Mesothelial cell of epicardium (in vitro differentiated cells): ENCODE measurements around the gene SCNN1G. TPM values are rescaled to one million over a fixed set of nuclear protein-coding genes. Genes with fewer than 3 reads are reported as not detected.

ENCODE experiments used
- DNase-seq, 2 experiments: peaks; one replicate each; pipeline ENCODE4 v3.0.0; 2021; ENCODE audit warnings: low spot score in 2 of 2; ENCODE audit not compliant: unreplicated experiment in 2 of 2
- H3K27ac Mint-ChIP-seq: 2 replicates; pipeline ENCODE4 v1.8.0; 2021; ENCODE audit warnings: mixed read lengths
- H3K27me3 Mint-ChIP-seq: 2 replicates; pipeline ENCODE4 v1.8.0; 2021; ENCODE audit warnings: low read depth, mixed read lengths
- H3K36me3 Mint-ChIP-seq: 2 replicates; pipeline ENCODE4 v1.8.0; 2021; ENCODE audit warnings: mixed read lengths
- H3K4me1 Mint-ChIP-seq: 2 replicates; pipeline ENCODE4 v1.8.0; 2021; ENCODE audit warnings: mixed read lengths
- H3K4me3 Mint-ChIP-seq: 2 replicates; pipeline ENCODE4 v1.8.0; 2021; ENCODE audit warnings: mild to moderate bottlenecking, moderate library complexity, mixed read lengths
- H3K9me3 Mint-ChIP-seq: 2 replicates; pipeline ENCODE4 v1.8.0; 2021; ENCODE audit warnings: mixed read lengths
- total RNA-seq: library from RNA; stranded (reverse); gene quantifications from 3 replicates; pipeline ENCODE4 v1.2.1, GENCODE V29; 2021
- TF ChIP-seq, protein P1 (sequence below): fragments of 200-600 bp; sonication (generic); IDR thresholded peaks from one replicate; pipeline ENCODE4 v1.5.0; 2021; ENCODE audit warnings: antibody characterized with exemption; ENCODE audit not compliant: unreplicated experiment

SCNN1G gene
- total RNA-seq, 1 donor from 2014 or later, result not detected

DNA sequence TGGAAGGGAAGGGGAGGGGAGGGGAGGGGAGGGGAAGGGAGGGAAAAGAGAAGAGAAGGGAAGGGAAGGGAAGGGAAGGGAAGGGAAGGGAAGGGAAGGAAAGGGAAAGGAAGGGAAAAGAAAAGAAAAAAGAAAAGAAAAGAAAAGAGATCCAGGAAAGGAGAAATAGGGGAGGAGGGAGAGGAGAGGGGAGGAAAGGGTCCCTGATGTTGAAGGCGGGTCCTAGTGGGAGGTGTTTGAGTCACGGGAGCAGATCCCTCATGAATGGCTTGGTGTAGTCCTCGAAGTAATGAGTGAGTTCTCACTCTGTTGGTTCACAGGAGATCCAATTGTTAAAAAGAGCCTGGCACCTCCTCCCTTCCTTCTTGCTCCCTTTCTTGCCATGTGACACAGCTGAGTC lies 26.4 kb upstream of the SCNN1G start:
- Mint-ChIP-seq H3K27me3 (peaks cover 24% of the 10 kb centered on the region), H3K27ac (no peak overlapping the region), H3K4me3 (no peak overlapping the region), H3K36me3 (no peaks in the 10 kb centered on the region), H3K4me1 (no peaks in the 10 kb centered on the region), H3K9me3 (no peaks in the 10 kb centered on the region)
- TF ChIP-seq, protein P1, sequence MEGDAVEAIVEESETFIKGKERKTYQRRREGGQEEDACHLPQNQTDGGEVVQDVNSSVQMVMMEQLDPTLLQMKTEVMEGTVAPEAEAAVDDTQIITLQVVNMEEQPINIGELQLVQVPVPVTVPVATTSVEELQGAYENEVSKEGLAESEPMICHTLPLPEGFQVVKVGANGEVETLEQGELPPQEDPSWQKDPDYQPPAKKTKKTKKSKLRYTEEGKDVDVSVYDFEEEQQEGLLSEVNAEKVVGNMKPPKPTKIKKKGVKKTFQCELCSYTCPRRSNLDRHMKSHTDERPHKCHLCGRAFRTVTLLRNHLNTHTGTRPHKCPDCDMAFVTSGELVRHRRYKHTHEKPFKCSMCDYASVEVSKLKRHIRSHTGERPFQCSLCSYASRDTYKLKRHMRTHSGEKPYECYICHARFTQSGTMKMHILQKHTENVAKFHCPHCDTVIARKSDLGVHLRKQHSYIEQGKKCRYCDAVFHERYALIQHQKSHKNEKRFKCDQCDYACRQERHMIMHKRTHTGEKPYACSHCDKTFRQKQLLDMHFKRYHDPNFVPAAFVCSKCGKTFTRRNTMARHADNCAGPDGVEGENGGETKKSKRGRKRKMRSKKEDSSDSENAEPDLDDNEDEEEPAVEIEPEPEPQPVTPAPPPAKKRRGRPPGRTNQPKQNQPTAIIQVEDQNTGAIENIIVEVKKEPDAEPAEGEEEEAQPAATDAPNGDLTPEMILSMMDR, result no peak
- DNase-seq, result no peak

DNA sequence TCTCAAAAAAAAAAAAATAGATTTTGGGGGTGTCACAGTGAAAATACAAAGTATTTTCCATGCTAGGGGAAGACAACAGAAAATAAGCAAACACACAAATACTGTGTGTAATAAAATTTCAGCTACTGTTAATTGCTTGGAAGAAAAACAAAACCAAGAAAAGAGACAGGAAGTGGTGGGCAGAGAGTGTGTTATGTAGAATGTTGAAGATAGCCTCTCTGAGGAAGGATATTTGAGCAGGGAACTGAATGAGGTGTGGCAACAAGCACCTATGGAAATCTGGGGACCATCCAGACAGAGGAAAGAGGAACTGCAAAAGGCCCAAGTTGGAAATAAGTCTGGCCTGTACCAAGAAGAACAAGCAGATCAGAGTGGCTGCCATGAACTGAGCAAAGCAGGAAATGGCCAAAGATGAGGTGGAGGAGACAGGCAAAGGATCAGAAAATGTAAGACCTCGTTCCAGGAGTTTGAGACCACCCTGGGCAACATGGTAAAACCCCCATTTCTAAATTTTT lies 25.5 kb upstream of the SCNN1G start:
- Mint-ChIP-seq H3K36me3 (no peaks in the 10 kb centered on the region), H3K27me3 (peaks cover 20% of the 10 kb centered on the region), H3K4me3 (no peak overlapping the region), H3K9me3 (no peaks in the 10 kb centered on the region), H3K27ac (no peak overlapping the region), H3K4me1 (no peaks in the 10 kb centered on the region)
- TF ChIP-seq, protein P1, result no peak
- DNase-seq, result no peak

DNA sequence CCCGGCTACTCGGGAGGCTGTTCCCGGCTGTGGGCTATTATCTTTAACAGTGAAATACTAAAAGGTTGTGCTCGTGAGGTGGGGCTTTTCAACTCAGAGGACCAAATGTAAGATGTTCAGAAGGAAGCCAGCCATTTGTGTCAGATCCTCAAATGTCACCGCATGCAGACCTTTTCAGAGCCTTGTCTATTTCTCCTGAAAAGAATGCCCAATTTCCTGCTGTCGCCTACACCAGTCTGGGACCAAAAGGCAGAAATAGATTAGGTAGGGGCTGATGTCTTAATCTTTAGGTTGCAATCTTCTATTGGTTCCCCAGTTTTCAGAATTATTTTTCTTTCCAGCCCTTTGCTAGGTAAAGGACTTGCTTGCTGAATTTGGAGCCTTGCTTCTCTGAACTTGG lies 24.4 kb upstream of the SCNN1G start:
- DNase-seq, result no peak
- H3K4me1 Mint-ChIP-seq, result no peaks in the 10 kb centered on the region
- H3K4me3 Mint-ChIP-seq, result no peak overlapping the region
- peaks cover 18% of the 10 kb centered on the region for H3K27me3 Mint-ChIP-seq
- no peaks in the 10 kb centered on the region for H3K9me3 Mint-ChIP-seq
- H3K36me3 Mint-ChIP-seq, result no peaks in the 10 kb centered on the region
- no peak overlapping the region for H3K27ac Mint-ChIP-seq
- TF ChIP-seq, protein P1, result no peak

DNA sequence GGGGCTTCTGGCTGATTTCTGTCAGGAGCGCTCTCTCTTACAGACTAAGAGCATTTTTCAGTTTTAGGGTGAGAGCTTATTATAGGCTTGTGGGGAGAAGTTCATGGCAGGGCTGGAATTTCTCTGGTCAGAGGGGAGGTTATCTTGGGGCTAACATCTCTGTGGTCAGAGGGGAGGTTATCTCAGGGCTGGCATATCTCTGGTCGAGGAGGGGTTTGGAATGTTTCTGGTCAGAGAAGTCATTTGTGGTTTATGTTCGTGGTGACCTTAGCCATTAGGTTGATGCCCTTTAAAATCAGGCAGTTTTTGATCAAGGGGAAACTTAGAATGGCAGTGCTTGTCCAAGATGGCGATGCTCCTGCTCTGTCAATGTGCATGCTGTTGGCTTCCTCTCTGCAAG lies 22.5 kb upstream of the SCNN1G start:
- no peak for DNase-seq
- H3K27me3 Mint-ChIP-seq, result peaks cover 15% of the 10 kb centered on the region
- H3K4me1 Mint-ChIP-seq, result no peaks in the 10 kb centered on the region

DNA sequence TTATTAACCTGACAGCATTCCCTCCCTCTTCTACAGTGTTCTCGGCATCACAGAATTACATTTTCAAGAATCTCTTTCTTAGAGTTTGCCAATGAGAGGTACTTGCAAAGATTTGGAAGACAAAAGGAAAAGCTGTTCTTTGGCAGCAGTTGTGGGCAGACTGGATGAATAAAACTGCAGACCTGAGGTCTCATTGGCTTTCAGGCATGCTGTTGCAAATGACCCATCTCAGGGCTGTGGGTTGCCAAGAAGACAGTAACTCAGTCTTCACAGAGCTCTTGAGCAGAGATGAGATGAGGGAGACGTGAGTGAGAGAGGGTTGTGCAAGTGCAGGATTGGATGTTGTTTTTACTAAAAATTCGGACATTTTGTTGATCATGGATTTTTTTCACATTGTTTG lies 22.0 kb upstream of the SCNN1G start:
- DNase-seq, result no peak
- Mint-ChIP-seq H3K36me3 (no peaks in the 10 kb centered on the region), H3K9me3 (peaks cover 9% of the 10 kb centered on the region), H3K27ac (no peak overlapping the region), H3K27me3 (peaks cover 11% of the 10 kb centered on the region), H3K4me3 (no peak overlapping the region), H3K4me1 (no peaks in the 10 kb centered on the region)
- TF ChIP-seq, protein P1, result no peak

More for the DNA sequence above, 22.5 kb upstream of the SCNN1G start:
- Mint-ChIP-seq H3K27ac (no peak overlapping the region), H3K4me3 (no peak overlapping the region), H3K9me3 (peaks cover 4% of the 10 kb centered on the region), H3K36me3 (no peaks in the 10 kb centered on the region)
- TF ChIP-seq, protein P1, result no peak

DNA sequence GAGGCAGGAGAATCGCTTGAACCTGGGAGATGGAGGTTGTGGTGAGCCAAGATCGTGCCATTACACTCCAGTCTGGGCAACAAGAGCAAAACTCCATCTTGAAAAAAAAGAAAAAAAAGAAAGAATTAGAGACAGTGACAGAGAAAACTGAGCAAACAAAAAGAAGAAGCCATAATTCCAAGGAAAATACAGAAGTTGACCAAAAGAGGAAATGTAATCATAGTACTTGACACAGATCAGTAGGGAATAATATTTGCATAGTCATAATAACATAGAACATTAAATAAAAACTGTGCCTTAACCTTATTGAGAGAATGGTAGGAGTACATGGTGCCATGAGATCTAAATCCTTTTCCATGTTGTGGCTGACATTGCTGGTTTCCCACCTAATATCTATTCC lies 18.6 kb upstream of the SCNN1G start:
- peaks cover 9% of the 10 kb centered on the region for H3K9me3 Mint-ChIP-seq
- peaks cover 15% of the 10 kb centered on the region for H3K27me3 Mint-ChIP-seq
- DNase-seq, result no peak
- H3K4me3 Mint-ChIP-seq, result no peak overlapping the region
- H3K4me1 Mint-ChIP-seq, result no peaks in the 10 kb centered on the region
- TF ChIP-seq, protein P1, result no peak
- no peak overlapping the region for H3K27ac Mint-ChIP-seq
- H3K36me3 Mint-ChIP-seq, result no peaks in the 10 kb centered on the region
